GM18502 (cell line): ENCODE measurements around the gene GPR183.

ENCODE experiments used
- ATAC-seq: cut with Tn5 transposase; IDR thresholded peaks from one replicate; pipeline ENCODE4 v1.9.1; 2021; ENCODE audit warnings: mild to moderate bottlenecking; ENCODE audit not compliant: unreplicated experiment, poor library complexity

The GPR183 gene

DNA sequence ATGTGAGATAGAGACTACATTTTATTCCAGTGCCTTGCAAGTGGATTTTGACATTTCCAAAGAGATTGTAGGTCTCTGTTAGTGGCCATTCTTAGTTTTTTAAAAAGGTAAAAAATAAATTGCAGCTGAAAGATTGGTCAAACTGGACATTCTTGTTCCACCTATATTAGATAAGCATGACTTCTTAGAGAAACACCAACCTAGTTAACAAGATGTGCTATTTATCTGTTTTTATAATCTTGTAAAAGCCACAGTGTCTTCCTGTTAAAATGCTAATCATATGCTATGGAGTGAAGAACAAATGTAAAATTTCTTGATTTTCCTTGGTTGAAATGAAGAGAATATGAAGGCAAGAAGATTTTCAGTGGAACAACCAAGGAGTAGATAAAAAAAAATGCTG lies 33.4 kb upstream of the GPR183 start:
- no peak for ATAC-seq

DNA sequence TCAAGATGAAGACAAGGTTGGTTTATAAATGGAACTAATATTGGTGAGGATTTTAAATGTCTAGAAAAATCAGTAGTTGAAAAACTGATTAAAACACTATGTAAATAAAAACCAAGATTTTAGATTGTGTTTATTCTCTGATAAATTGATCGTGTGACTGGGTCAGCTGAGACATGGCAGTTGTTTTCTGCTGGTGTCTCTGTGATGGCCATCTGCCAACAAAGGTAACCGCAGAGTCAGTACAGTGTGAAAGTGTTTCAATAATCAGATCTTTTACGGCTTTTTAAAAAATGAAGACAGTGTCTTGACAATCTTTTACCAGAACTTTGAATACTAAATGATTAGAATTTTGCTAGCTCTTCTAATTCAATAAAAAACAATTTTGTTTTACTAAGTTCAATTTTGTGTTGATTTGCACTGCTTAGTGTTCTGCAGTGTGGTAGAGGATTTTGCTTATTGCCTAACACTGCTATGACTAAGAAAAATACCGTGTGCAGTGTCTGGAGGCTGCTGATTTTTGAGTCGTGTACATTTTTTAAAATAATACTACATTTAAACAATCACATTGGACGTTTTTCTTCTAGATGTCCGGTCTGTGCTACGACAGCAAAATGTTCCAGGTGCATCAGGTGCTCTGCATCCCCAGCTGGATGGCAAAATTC lies 32.7 kb upstream of the GPR183 start:
- ATAC-seq, result no peak

DNA sequence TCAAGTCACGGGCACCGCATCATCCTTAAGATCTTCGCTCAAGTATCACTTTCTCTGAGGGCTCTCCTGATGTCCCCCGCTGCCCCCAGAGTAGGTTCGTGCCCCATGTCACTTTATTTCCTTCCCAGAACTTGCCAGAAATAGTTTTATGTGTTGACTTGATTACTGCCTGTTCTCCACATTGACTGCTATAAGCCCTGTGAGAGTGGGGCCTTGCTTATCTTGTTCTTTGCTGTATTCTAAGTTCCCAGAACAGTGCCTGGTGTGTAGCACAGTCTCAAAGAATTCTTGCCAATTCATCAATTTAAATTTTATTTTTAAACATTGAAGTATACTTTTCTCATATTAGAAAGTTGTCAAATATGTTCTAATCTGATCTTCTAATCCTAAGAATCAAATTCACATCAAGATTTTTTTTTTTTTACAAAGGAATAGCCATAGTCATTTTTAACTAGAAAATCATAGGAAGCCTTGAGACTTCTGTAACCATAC lies 32.1 kb upstream of the GPR183 start:
- ATAC-seq, result no peak

DNA sequence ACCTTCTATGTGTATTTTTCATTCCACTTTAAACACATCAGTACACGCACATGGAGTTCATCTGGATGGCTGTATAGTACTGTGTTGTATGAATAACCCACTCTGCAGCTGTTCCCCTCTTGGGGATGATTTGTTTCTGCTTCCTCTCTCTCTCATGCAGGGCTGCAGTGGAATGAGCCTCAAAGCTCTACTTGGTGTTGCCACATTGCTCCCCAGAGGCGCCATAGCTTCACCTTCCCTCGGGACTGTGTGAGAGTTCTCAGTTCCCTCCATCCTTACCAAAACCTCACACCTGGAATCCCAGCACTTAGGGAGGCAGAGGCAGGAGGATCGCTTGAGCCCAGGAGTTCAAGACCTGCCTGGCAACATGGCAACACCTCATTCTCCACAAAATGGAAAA lies 28.4 kb upstream of the GPR183 start:
- peak; percentile 83 for ATAC-seq

DNA sequence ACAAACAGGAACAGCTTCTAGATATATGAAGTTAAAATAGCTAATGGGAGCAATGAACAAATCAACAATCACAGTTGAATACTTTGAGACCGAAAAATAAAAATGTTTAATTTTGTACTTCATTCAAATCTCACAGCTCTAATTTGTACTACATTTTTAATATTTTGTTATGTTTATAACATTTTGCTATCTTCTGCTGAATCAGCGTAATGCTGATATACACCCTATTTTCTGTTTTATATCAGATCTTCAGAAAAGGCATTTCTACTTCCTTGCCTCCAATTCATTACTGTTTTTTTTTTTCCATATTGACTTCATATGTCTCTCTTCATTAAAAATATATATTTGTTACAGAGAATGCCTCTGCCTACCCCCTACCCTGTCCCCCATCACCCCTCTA lies 27.9 kb upstream of the GPR183 start:
- no peak for ATAC-seq

DNA sequence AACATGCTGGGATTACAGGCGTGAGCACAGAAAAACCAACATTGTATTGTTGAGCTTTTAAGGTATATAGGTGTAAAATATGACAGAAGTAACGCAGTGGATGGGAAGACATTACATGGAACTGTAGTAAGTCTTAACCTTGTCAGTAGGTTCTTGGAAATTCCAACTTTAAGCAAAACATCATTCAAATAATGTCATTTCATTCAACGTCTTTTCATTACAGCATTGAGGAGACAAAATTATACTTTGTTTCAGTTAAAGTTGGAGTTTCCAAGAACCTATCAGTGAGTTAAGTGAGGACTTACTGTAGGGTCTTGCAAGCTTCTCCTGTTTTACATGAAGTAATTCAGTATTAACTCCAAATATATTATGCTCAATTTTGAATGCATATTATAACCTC lies 27.0 kb upstream of the GPR183 start:
- ATAC-seq, result no peak

DNA sequence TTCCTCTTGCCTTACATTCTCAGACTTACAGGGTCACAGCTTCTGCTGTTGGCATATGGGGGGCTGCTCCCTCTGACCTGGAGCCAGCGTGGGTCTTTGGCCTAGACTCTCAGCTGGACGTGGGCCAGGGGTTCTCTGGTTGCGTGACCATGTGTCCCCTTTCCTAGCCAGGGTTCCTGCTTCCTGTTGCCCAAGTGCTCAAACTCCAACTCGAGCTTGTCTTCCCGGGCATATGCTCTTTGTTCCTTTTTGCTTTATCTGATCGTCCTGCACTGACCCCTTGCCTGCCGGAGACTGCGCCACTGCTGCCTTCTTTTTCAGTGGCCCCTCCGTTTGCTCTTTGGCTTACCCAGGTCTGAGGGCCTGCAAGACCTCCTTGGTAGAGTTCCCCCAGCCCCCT lies 25.3 kb upstream of the GPR183 start:
- ATAC-seq, result no peak

DNA sequence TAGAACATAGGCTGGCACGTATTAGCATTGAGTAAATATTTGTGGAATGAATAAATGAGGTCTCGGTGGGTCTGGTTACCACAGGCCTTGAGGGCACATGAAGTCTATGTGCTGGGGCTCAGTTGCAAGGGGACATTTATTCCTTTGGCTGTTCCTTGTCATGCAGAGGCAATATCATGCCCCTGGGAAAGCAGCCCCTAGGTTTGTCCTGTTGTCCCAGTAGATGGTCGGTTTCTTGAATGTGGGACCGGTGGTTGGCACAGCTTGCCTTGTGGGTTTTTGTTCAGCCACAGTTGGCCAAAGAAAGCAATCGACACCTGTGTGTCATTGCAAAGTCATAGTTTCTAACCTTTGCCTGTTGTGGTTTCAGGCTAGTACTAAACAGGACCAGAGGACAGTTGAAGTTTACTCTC lies 24.7 kb upstream of the GPR183 start:
- peak; percentile 81 for ATAC-seq

DNA sequence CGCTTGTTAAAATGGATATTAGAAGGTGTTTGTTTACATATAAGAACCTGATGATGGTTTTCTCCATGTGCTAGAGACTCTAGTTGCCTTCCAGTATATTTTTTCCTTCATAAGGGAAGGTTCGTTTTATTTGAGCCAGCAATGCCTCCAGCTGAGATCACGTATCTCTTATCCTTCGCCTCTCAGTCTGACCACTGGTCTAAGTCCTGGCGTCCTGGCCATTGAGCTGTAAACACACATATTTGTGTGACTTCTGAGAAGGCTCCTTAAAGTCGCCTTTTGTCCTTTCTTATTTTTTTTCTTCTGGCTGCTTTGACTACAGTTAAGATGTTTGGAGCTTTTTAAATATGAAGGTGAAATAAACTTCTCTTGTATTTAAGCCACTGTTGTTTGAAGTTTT lies 23.7 kb upstream of the GPR183 start:
- ATAC-seq, result no peak

DNA sequence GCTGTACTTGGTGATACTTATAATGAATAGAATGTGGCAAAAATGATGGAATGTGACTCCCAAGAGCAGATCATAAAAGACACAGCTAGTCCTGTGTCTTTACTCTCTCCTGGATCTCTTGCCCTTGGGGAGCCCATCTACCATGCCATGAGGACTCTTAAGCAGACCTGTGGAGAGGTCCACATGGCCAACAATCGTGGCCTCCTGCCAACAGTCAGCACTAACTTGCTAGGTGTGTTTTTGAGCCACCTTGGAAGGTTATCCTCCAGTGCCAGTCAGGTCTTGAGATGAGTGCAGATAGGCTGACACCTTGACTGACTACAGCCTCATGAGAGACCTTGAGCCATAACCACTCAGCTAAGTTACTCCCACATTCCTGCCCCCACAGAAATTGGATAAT lies 22.3 kb upstream of the GPR183 start:
- no peak for ATAC-seq

DNA sequence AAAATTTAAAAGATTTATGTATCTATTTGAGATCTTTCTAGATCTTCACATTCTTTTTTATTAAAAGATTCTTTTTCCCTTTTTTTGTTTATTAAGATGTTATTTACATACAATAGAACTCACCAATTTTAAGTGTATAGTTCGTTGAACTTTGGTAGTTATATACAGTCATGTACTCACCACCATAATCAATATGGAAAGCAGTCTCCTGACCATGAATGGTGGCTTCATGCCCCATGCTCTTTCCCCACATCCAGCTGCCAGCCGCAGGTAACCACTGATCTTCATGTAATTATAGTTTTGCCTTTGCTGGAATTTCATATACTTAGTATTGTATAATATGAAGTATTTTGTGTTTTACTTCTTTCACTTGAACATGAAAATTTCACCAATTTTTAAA lies 20.6 kb upstream of the GPR183 start:
- no peak for ATAC-seq

DNA sequence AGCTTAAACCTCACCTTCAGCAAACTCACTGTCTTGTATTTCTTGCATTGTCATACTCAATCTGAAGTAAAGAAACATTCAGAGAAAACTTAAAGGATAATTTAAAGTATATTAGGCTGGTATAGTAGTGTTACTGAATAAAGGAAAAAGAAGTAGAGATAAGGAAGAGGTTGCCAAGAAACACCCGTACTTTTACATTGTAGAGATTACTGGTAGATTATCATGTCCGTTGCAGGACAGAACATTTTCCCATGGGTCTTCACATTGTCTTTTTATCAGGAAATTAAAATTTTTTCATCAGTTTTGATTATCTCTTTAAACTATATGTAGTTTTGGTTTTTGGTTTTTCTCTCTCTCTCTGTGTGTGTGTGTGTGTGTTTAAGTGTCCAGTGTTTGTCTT lies 19.9 kb upstream of the GPR183 start:
- ATAC-seq, result no peak

DNA sequence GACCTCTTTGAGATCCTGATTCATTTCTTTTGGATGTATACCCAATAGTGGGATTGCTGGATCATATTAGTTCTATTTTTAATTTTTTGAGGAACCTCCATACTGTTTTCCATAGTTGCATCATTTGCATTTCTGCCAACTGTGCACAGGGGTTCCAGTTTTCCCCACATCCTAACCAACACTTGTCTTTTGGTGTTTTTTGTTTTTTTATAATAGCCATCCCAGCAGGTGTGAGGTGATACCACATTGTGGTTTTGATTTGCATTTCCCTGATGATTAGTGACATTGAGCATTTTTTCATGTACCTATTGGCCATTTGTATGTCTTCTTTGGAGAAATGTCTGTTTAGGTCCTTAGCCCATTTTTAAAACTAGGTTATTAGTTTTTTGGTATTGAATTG lies 18.8 kb upstream of the GPR183 start:
- ATAC-seq, result peak; percentile 25

DNA sequence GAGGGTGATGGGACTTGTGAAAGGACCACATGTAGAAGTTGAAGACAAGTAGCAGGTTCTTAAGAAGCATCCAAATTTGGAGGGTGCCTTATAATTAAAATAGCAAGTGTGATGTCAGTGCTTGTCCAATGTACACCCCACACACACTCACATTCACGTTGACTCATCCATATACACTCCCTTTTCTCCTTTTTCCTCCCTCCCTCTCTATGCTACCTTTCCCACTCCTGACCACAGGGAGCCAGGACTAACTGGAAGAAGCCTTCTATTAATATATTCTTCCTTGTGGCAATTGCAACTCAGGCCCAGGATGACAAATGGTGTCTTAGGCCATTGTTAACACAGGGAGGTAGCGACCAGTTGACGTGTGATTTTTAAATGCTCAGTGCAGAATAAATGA lies 16.3 kb upstream of the GPR183 start:
- ATAC-seq, result no peak

DNA sequence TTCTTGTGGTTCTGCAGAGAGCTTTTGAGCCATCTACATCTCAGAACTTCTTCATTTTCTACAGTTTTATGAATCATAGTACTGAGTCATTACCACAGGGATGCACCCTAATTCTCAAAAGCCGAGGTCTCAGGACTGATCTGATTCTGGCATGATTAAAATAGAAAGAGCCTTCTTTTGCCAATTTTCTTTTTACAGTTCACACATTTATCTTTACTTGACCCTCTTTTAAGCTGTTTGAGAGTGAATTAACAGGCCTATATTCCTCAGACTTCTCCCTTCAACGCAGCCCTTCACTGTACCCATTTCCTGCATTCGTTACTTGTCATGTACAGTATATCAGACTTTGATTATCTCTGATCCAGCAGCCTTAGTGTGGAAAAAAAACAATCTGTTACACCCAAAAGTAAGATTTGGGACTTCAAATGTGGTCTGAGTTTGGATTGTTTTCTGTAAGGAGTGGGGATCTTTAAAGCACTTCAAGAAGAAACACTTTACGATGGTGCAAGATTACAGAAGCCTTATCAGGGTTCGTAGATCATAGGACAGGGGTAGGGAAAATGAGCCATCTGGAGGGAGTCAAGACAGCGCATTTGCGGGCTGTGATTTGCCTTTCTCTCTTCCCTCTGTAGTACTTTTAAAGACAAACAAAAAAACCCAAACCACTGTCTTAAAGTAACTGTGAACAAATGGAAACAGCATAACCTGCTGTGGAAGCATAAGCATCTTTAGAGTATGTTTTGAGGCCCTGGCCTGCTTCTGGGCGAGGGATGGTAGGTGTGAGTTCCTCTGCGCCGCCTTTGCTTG lies 15.3 kb upstream of the GPR183 start:
- peak; percentile 88 for ATAC-seq

DNA sequence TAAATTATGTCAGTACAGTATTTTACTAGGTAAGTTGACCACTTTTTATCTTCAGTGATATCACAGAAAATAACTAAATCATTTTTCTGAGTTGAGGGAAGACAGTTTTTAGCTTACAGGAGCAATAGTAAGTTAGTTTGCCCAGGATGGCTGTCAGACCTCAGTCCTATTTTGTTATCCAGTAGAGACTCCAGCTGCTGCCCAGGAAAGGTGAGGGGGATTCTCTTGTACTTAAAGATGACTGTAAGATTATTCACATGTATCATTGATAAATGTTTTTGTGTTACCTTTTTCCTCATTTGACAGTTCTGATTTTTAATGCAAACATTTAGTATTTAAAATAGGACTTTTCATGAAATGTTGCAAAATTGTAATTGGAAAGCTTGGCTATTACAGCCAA lies 14.5 kb upstream of the GPR183 start:
- ATAC-seq, result no peak

DNA sequence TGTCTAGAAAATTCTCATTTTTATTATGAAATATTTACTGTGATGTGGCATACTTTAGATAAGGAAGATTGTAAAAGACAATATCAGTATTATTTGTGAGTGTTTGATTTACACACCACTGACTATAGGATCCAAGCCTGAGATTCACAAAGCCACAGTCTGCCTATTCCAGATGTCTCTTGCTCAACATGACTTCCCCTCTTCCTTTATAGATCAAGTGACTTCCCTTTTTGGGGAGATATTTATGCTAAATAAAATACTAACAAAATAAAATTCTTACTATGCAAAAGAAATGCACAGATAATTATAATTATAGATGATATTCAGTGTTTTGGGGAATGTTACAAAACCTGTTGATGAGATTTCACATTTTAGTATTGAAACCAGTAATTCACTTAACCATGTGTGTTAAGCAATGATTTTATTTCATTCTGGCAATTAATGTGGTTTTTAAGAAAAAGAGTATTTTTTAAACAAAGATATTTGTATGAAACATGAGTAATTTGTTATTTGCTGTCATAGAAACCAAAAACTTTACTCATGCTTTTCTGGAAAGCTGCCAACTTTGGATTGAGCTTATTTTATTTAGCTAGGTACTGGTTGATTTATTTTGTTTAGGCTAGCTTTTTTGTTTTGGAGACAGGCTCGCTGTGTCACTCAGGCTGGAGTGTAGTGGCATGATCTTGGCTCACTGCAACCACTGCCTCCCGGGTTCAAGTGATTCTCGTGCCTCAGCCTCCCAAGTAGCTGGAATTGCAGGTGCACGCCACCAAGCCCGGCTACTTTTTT lies 13.7 kb upstream of the GPR183 start:
- no peak for ATAC-seq

DNA sequence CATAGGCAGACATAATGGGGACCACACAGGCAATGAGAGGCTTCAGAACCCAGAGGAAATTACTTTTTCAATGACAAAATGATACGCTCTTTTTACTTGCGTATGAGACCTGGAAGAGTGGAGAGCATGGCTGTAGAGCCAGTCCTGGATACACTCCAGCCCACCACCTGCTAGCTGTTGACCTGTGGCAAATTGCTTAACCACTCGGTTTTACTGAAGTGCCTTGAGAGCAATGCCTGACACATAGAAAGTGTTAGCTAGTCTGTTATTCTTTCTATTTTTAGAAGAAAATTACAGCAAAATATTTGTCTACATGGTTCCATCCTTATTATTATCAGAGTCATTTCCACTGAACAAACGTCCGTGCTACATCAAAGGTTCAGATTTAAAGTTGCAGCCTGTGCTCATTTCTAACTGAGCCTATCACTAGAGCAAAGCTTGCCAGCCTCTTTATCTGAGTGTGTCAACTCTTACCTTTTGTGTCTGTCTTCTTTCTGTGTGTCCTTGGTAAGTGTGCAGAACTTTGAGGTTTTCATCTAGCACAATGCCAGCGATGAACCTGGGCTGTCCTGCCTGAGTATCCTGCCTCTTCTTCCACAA lies 9.6 kb upstream of the GPR183 start:
- ATAC-seq, result no peak

DNA sequence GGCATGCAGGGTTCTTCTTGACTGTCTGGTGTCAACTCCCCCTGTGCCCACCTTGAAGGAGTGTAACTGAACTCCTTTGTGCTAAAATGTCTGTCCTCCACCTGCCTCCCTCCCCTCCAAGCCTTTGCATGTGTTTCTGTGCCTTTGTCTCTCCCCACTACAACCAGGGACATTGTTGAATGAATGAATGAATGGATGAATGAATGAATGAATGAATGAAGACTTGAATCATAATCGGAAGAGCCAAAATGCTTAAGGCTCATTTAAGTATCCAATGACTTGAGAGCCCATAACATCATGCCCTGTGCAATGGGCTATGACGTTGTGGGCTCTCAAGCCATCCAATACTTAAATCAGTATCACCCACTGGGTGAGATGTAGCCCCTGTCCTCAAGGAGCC lies 9.0 kb upstream of the GPR183 start:
- ATAC-seq, result no peak

DNA sequence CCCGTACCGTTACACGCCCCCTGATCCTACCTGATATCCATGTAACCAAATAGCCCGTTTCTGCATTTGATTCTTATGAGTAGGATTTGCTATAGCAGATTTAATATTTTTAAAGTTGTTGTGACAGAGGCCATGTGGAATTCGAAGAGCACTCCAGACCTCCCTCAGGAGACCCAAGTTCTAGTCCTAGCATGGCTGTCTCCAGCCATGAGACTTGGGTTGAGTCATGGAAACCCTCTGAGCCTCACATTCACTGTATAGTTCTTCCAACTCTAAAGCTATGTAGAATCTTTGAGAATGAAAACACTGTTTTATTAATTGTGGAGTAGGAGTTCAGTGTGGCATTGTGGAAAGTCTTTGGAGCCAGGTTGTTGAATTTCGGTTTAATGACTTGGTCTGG lies 8.0 kb upstream of the GPR183 start:
- ATAC-seq, result no peak
